ENCODE measurements around the gene FLYWCH1. TPM values are rescaled to one million over a fixed set of nuclear protein-coding genes. Genes with fewer than 3 reads are reported as not detected.
A peak's percentile ranks its signal among the peaks of the same experiment; 100 is the strongest.

FLYWCH1 gene
- total and polyA plus RNA-seq, 7 experiments from 2014 or later: 12.4 to 149 (median 72.3) TPM

DNA sequence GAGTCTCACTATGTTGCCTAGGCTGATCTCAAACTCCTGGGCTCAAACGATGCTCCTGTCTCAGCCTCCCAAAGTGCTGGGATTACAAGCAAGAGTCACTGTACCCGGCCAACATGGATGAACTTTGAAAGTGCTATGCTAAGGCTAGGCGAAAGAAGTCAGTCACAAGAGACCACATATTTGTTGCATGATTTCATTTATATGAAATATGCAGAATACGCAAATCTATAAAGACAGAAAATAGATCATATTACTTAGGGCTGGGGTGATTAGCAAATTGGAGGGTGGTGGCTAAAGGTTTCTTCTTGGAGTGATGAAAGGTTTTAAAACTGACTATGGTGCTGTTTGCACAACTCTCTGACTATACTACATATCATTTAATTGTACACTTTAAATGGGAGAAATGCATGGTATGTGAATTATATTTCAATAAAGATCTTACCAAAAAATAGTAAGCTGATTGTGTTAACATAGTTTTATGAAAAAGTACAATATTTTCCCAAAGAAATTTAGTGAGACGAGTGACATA is 1.2 kb upstream of the FLYWCH1 start:
- H3K4me1 ChIP-seq (ENCODE audit: control insufficient read depth in 2 of 2, insufficient read depth in 2 of 2, low read length in 2 of 2): peaks cover 14 to 15% of the 10 kb centered on the region in 2 donors
- peak overlapping the region in 3 of 9 donors; percentile 69 to 87 (median 80) for H3K27ac Mint-ChIP-seq
- ChIA-PET POLR2A (interaction anchor here (0.6 to 4.2 kb wide), 3 partner anchors 10 to 36 kb away, joined by 3 to 37 read pairs (median 8); partner anchors contain the start of gene FLYWCH2), CTCF (interaction anchor here (2.0 kb wide), 1 partner anchor 10 kb away, joined by 4 read pairs; no protein-coding TSS in a partner anchor)
- ATAC-seq (no peak), DNase-seq (no peak)
- no peak overlapping the region for H3K27ac ChIP-seq (ENCODE audit: low read depth, low read length)
- intact Hi-C loops (cut with micrococcal nuclease): loop anchor here in 1 of 2 donors (5.0 kb wide), 3 partner anchors 72 to 238 kb away; partner anchors contain the start of genes HCFC1R1, PKMYT1, THOC6 and TNFRSF12A
- no peak overlapping the region for H3K4me3 ChIP-seq (ENCODE audit: low read length)
- H3K36me3 ChIP-seq (ENCODE audit: control insufficient read depth in 2 of 3, insufficient read depth in 3 of 3, low read length in 3 of 3): peaks cover 0 to 11% (median 0%) of the 10 kb centered on the region in 3 experiments
- H3K9me3 Mint-ChIP-seq: no peaks in the 10 kb centered on the region
- peaks cover 0 to 7% (median 0%) of the 10 kb centered on the region in 5 donors for H3K36me3 Mint-ChIP-seq
- peaks cover 18 to 51% (median 42%) of the 10 kb centered on the region in 7 donors for H3K4me1 Mint-ChIP-seq
- no peaks in the 10 kb centered on the region for H3K9me3 ChIP-seq (ENCODE audit: control insufficient read depth in 2 of 3, low read length in 3 of 3)
- peak overlapping the region; percentile 50 to 94 (median 89) for H3K4me3 Mint-ChIP-seq
- H3K27me3 Mint-ChIP-seq: peaks cover 0 to 10% (median 0%) of the 10 kb centered on the region in 5 donors
- no peaks in the 10 kb centered on the region for H3K27me3 ChIP-seq (ENCODE audit: control insufficient read depth in 2 of 2, insufficient read depth in 2 of 2, low read length in 2 of 2)

DNA sequence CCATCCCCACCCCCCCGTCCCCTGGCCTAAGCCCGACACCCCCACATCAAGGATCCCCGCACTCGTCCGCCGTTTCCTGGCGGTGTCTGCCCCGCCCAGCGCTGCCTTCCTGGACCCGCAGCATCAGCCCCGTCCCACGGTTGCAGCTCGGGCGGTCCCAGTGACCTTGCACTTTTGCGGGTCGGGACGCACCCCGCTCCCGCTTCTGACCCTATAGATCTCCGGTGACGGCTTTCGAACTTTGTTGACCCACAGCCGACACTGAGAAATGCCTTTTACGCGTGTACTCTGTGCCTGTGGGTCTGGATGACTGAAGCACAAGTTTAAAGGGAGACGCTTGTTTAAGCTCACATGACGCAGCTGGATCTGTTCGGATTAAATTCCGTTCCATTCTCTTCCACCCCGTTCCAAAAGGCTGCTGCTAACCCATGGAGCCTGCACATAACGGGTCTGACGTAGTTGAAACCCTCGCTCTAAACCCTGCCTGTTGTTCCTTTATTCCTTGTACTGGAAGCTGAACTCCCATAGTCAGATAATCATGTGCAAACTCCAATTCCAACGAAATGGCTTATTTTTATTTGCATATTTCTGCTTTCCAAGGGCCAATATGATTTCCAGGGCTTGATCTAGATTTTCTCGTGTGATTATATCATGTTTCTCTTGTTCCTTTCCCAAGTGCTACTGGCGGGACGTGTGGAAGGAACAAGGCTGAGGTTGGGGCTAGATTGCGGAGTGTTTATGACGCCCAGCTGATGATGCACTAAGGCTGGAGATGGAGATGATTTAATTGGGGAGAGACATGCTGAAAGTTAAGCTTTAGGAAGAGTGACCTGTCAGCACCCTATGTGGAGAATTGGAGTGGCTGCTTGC is 834 bp downstream of the FLYWCH1 start:
- peaks cover 0 to 8% (median 0%) of the 10 kb centered on the region in 5 donors for H3K36me3 Mint-ChIP-seq
- ChIA-PET POLR2A (interaction anchor here (1.1 to 4.2 kb wide), 8 partner anchors 8 to 159 kb away, joined by 3 to 37 read pairs (median 4); partner anchors contain the start of genes FLYWCH2 and PKMYT1), CTCF (interaction anchor here (0.6 to 2.0 kb wide), 6 partner anchors 8 to 91 kb away, joined by 4 to 6 read pairs (median 4); no protein-coding TSS in a partner anchor)
- H3K27me3 Mint-ChIP-seq: peaks cover 0 to 10% (median 0%) of the 10 kb centered on the region in 5 donors
- peak in 8 of 9 donors; percentile 12 to 58 (median 30) for DNase-seq
- Histone ChIP-seq H3K36me3 (ENCODE audit: control insufficient read depth in 2 of 3, insufficient read depth in 3 of 3, low read length in 3 of 3) (peaks cover 0 to 16% (median 0%) of the 10 kb centered on the region in 3 experiments), H3K9me3 (ENCODE audit: control insufficient read depth in 2 of 3, low read length in 3 of 3) (no peaks in the 10 kb centered on the region), H3K4me1 (ENCODE audit: control insufficient read depth in 2 of 2, insufficient read depth in 2 of 2, low read length in 2 of 2) (peaks cover 7 to 8% of the 10 kb centered on the region in 2 donors), H3K27ac (ENCODE audit: low read depth, low read length) (peak overlapping the region; percentile 78), H3K27me3 (ENCODE audit: control insufficient read depth in 2 of 2, insufficient read depth in 2 of 2, low read length in 2 of 2) (no peaks in the 10 kb centered on the region), H3K4me3 (ENCODE audit: low read length) (peak overlapping the region; percentile 85)
- peaks cover 11 to 31% (median 22%) of the 10 kb centered on the region in 7 donors for H3K4me1 Mint-ChIP-seq
- intact Hi-C loops (cut with micrococcal nuclease): loop anchor here in 1 of 2 donors (1.0 to 5.0 kb wide), 5 partner anchors 8 to 240 kb away; partner anchors contain the start of genes ELOB, HCFC1R1, PKMYT1 and THOC6
- peak; percentile 14 for ATAC-seq
- no peaks in the 10 kb centered on the region for H3K9me3 Mint-ChIP-seq
- H3K4me3 Mint-ChIP-seq: peak overlapping the region; percentile 80 to 97 (median 92)
- peak overlapping the region; percentile 48 to 96 (median 86) for H3K27ac Mint-ChIP-seq

DNA sequence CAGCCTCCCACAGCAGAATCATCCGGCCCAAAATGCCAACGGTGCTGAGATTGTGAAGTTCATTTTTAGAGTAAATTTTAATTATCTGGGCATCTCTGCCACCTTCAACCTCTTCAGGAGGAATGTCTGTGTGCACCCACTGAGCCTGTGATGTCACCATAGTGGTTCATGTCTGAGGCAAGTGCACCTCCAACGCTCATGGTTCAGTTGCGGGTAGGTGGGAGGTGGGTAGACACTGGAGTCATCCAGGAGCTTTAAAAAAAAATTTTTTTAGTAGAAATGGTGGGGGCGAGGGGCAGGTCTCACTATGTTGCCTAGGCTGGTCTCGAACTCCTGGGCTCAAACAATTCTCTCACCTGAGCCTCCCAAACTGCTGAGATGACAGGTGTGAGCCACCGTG is 1.9 kb downstream of the FLYWCH1 start:
- Mint-ChIP-seq H3K4me1 (peaks cover 11 to 29% (median 21%) of the 10 kb centered on the region in 7 donors), H3K4me3 (peak overlapping the region; percentile 56 to 95 (median 91)), H3K9me3 (no peaks in the 10 kb centered on the region), H3K27me3 (peaks cover 0 to 10% (median 0%) of the 10 kb centered on the region in 5 donors), H3K27ac (peak overlapping the region in 6 of 9 donors; percentile 14 to 96 (median 50)), H3K36me3 (peaks cover 0 to 9% (median 0%) of the 10 kb centered on the region in 5 donors)
- H3K36me3 ChIP-seq (ENCODE audit: control insufficient read depth in 2 of 3, insufficient read depth in 3 of 3, low read length in 3 of 3): peaks cover 0 to 16% (median 0%) of the 10 kb centered on the region in 3 experiments
- no peaks in the 10 kb centered on the region for H3K9me3 ChIP-seq (ENCODE audit: control insufficient read depth in 2 of 3, low read length in 3 of 3)
- no peak for DNase-seq
- CTCF ChIA-PET: interaction anchor here (0.6 to 1.6 kb wide), 4 partner anchors 13 to 31 kb away, joined by 4 to 5 read pairs (median 4); no protein-coding TSS in a partner anchor
- H3K4me1 ChIP-seq (ENCODE audit: control insufficient read depth in 2 of 2, insufficient read depth in 2 of 2, low read length in 2 of 2): peaks cover 7 to 8% of the 10 kb centered on the region in 2 donors
- no peaks in the 10 kb centered on the region for H3K27me3 ChIP-seq (ENCODE audit: control insufficient read depth in 2 of 2, insufficient read depth in 2 of 2, low read length in 2 of 2)
- H3K4me3 ChIP-seq (ENCODE audit: low read length): no peak overlapping the region
- intact Hi-C loops (cut with micrococcal nuclease): loop anchor here in 1 of 2 donors (2.0 to 5.0 kb wide), 4 partner anchors 69 to 241 kb away; partner anchors contain the start of genes ELOB, HCFC1R1, PKMYT1 and THOC6
- H3K27ac ChIP-seq (ENCODE audit: low read depth, low read length): no peak overlapping the region
- POLR2A ChIA-PET: interaction anchor here (1.0 to 4.2 kb wide), 4 partner anchors 13 to 46 kb away, joined by 3 to 37 read pairs (median 4); partner anchors contain the start of gene FLYWCH2
- no peak for ATAC-seq

- Histone ChIP-seq H3K9me3 (ENCODE audit: control insufficient read depth in 2 of 3, low read length in 3 of 3) (no peaks in the 10 kb centered on the region), H3K4me1 (ENCODE audit: control insufficient read depth in 2 of 2, insufficient read depth in 2 of 2, low read length in 2 of 2) (peaks cover 7 to 8% of the 10 kb centered on the region in 2 donors), H3K4me3 (ENCODE audit: low read length) (no peak overlapping the region), H3K36me3 (ENCODE audit: control insufficient read depth in 2 of 3, insufficient read depth in 3 of 3, low read length in 3 of 3) (peaks cover 0 to 16% (median 0%) of the 10 kb centered on the region in 3 experiments), H3K27ac (ENCODE audit: low read depth, low read length) (no peak overlapping the region), H3K27me3 (ENCODE audit: control insufficient read depth in 2 of 2, insufficient read depth in 2 of 2, low read length in 2 of 2) (no peaks in the 10 kb centered on the region)
- Mint-ChIP-seq H3K27me3 (peaks cover 0 to 9% (median 0%) of the 10 kb centered on the region in 5 donors), H3K4me3 (peak overlapping the region in 7 of 10 donors; percentile 12 to 60 (median 29)), H3K36me3 (peaks cover 0 to 9% (median 0%) of the 10 kb centered on the region in 5 donors), H3K9me3 (no peaks in the 10 kb centered on the region), H3K4me1 (peaks cover 11 to 29% (median 21%) of the 10 kb centered on the region in 7 donors), H3K27ac (peak overlapping the region in 3 of 9 donors; percentile 52 to 85 (median 71))
- DNase-seq (no peak), ATAC-seq (no peak)
- POLR2A ChIA-PET: interaction anchor here (1.0 to 1.2 kb wide), 2 partner anchors 29 to 46 kb away, joined by 3 read pairs; no protein-coding TSS in a partner anchor
- intact Hi-C loops (cut with micrococcal nuclease): loop anchor here in 1 of 2 donors (5.0 kb wide), 3 partner anchors 68 to 242 kb away; partner anchors contain the start of genes HCFC1R1, PKMYT1, THOC6 and TNFRSF12A
- CTCF ChIA-PET: interaction anchor here (1.6 kb wide), 1 partner anchor 13 kb away, joined by 4 read pairs; no protein-coding TSS in a partner anchor
Observed at GRCh38 chr16:2914233-2914632, 2.5 kb downstream of the FLYWCH1 start.

DNA sequence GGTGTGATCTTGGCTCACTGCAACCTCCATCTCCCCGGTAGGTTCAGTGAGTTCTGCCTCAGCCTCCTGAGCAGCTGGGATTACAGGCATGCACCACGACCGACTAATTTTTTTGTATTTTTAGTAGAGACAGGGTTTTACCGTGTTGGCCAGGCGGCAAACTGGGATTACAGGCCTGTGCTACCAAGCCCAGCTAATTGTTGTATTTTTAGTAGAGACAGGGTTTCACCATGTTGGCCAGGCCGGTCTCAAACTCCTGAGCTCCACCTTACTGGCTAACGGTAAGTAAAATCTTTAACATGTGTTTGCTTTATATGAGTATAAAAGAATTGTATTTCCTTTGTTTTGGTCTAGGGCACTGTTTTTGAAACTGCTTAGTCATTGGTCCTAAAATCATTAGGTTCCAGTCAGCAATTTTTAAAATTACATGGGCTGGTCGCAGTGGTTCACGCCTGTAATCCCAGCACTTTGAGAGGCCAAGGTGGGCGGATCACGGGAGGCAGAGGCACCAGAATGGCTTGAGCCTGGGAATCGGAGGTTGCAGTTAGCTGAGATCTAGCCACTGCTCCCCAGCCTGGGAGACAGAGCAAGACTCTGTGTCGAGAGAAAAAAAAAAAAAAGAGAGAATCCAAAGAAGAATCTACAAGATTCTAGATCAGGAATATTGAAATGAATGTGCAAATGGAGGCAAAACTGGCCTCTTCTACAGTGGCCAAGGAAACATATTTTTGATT is 3.6 kb downstream of the FLYWCH1 start:
- H3K4me1 Mint-ChIP-seq: peaks cover 18 to 34% (median 26%) of the 10 kb centered on the region in 7 donors
- ChIA-PET CTCF (interaction anchor here (0.9 to 1.6 kb wide), 5 partner anchors 8 to 47 kb away, joined by 3 to 4 read pairs (median 4); no protein-coding TSS in a partner anchor), POLR2A (interaction anchor here (1.0 kb wide), 1 partner anchor 43 kb away, joined by 3 read pairs; no protein-coding TSS in a partner anchor)
- ATAC-seq (no peak), DNase-seq (no peak)
- H3K27me3 ChIP-seq (ENCODE audit: control insufficient read depth in 2 of 2, insufficient read depth in 2 of 2, low read length in 2 of 2): no peaks in the 10 kb centered on the region
- no peak overlapping the region for H3K4me3 Mint-ChIP-seq
- no peak overlapping the region for H3K4me3 ChIP-seq (ENCODE audit: low read length)
- peaks cover 0 to 16% (median 0%) of the 10 kb centered on the region in 3 experiments for H3K36me3 ChIP-seq (ENCODE audit: control insufficient read depth in 2 of 3, insufficient read depth in 3 of 3, low read length in 3 of 3)
- H3K4me1 ChIP-seq (ENCODE audit: control insufficient read depth in 2 of 2, insufficient read depth in 2 of 2, low read length in 2 of 2): peaks cover 7 to 8% of the 10 kb centered on the region in 2 donors
- H3K9me3 ChIP-seq (ENCODE audit: control insufficient read depth in 2 of 3, low read length in 3 of 3): no peaks in the 10 kb centered on the region
- intact Hi-C loops (cut with micrococcal nuclease): no loop called here
- H3K27ac ChIP-seq (ENCODE audit: low read depth, low read length): no peak overlapping the region
- H3K27ac Mint-ChIP-seq: peak overlapping the region in 4 of 9 donors; percentile 1 to 66 (median 37)
- H3K36me3 Mint-ChIP-seq: peaks cover 0 to 14% (median 5%) of the 10 kb centered on the region in 5 donors
- H3K27me3 Mint-ChIP-seq: peaks cover 0 to 5% (median 0%) of the 10 kb centered on the region in 5 donors
- no peaks in the 10 kb centered on the region for H3K9me3 Mint-ChIP-seq

Data from naive thymus-derived CD4-positive, alpha-beta T cell (primary cell).